Measurements from ENCODE around the gene FSTL5. TPM values are rescaled to one million over a fixed set of nuclear protein-coding genes. Genes with fewer than 3 reads are reported as not detected.

Gene FSTL5
- total RNA-seq, 1 experiment from 2014 or later, result 1.9 TPM

DNA sequence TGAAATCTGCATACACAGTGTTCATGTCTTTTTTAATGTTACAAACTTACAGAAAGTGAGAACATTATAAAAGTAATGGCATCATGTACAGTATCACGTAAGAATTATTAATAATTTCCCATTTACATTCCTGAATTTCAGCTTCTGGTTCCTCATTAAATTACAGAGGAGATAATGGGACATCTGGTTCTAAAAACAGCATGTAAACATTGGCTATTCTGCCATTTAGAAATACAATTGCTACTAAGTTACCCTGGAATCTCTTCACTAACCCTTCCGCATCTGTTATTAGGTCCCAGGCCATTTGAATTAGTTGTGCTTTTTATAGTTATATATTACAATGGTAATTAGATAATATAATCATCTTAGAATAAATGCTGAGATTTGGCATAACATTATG, 505.1 kb downstream of the FSTL5 start:
- no peaks in the 10 kb centered on the region for H3K27me3 Mint-ChIP-seq (ENCODE audit: insufficient read depth, unreplicated experiment)
- no peaks in the 10 kb centered on the region for H3K4me1 Mint-ChIP-seq (ENCODE audit: low read depth, unreplicated experiment)
- H3K9me3 ChIP-seq, result no peaks in the 10 kb centered on the region
- no peaks in the 10 kb centered on the region for H3K36me3 ChIP-seq (ENCODE audit: control insufficient read depth, insufficient read depth, low read length)
- H3K36me3 Mint-ChIP-seq (ENCODE audit: insufficient read depth, unreplicated experiment), result no peaks in the 10 kb centered on the region
- POLR2A ChIA-PET, result no interaction called here
- H3K27ac Mint-ChIP-seq (ENCODE audit: unreplicated experiment), result no peak overlapping the region
- H3K9me3 Mint-ChIP-seq (ENCODE audit: unreplicated experiment), result no peaks in the 10 kb centered on the region
- no peak overlapping the region for H3K4me3 ChIP-seq (ENCODE audit: low read depth, low read length)
- no peaks in the 10 kb centered on the region for H3K27me3 ChIP-seq (replicated peaks; ENCODE audit: control insufficient read depth, insufficient read depth, low read length)
- H3K4me1 ChIP-seq, result no peaks in the 10 kb centered on the region
- BruUV-seq (replicated peaks), result no TSS peak
- DNase-seq, result no peak
- intact Hi-C loops (cut with micrococcal nuclease; ENCODE audit: unreplicated experiment), result no loop called here
- CTCF ChIA-PET, result no interaction called here
- TF ChIP-seq, protein P1, sequence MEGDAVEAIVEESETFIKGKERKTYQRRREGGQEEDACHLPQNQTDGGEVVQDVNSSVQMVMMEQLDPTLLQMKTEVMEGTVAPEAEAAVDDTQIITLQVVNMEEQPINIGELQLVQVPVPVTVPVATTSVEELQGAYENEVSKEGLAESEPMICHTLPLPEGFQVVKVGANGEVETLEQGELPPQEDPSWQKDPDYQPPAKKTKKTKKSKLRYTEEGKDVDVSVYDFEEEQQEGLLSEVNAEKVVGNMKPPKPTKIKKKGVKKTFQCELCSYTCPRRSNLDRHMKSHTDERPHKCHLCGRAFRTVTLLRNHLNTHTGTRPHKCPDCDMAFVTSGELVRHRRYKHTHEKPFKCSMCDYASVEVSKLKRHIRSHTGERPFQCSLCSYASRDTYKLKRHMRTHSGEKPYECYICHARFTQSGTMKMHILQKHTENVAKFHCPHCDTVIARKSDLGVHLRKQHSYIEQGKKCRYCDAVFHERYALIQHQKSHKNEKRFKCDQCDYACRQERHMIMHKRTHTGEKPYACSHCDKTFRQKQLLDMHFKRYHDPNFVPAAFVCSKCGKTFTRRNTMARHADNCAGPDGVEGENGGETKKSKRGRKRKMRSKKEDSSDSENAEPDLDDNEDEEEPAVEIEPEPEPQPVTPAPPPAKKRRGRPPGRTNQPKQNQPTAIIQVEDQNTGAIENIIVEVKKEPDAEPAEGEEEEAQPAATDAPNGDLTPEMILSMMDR (IDR thresholded peaks at IDR 0.05; ENCODE audit: insufficient read depth in 1 of 2, low read depth in 1 of 2, low read length in 1 of 2, severe bottlenecking in 1 of 2, unreplicated experiment in 1 of 2), result no peak
- H3K4me3 Mint-ChIP-seq (ENCODE audit: unreplicated experiment), result no peak overlapping the region

DNA sequence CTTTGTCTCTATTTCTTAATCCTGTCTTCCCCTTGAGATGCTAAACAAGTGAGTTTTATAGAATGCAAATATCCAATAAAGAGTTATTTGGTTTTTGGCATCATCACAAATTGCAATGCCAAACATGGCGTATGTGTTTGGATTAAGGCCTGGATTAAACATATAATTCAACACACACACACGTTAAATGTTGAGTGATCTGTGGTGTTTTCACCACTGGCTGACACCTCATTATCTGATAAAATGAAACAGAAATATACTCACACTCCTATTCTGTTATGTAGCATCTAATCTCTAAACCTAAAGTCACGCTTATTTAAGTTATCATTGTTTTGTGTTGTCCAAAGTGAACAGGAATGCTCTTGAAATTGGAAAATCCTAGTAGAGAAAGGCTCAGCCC, 506.2 kb downstream of the FSTL5 start:
- no peaks in the 10 kb centered on the region for H3K9me3 Mint-ChIP-seq (ENCODE audit: unreplicated experiment)
- no peak overlapping the region for H3K4me3 Mint-ChIP-seq (ENCODE audit: unreplicated experiment)
- TF ChIP-seq, protein P1 (IDR thresholded peaks at IDR 0.05; ENCODE audit: insufficient read depth in 1 of 2, low read depth in 1 of 2, low read length in 1 of 2, severe bottlenecking in 1 of 2, unreplicated experiment in 1 of 2), result no peak
- H3K4me1 ChIP-seq, result no peaks in the 10 kb centered on the region
- no peak overlapping the region for H3K4me3 ChIP-seq (ENCODE audit: low read depth, low read length)
- DNase-seq, result no peak
- no peaks in the 10 kb centered on the region for H3K27me3 Mint-ChIP-seq (ENCODE audit: insufficient read depth, unreplicated experiment)
- no peaks in the 10 kb centered on the region for H3K9me3 ChIP-seq
- H3K36me3 ChIP-seq (ENCODE audit: control insufficient read depth, insufficient read depth, low read length), result no peaks in the 10 kb centered on the region
- H3K4me1 Mint-ChIP-seq (ENCODE audit: low read depth, unreplicated experiment), result no peaks in the 10 kb centered on the region
- H3K36me3 Mint-ChIP-seq (ENCODE audit: insufficient read depth, unreplicated experiment), result no peaks in the 10 kb centered on the region
- H3K27ac Mint-ChIP-seq (ENCODE audit: unreplicated experiment), result no peak overlapping the region
- intact Hi-C loops (cut with micrococcal nuclease; ENCODE audit: unreplicated experiment), result no loop called here
- no peaks in the 10 kb centered on the region for H3K27me3 ChIP-seq (replicated peaks; ENCODE audit: control insufficient read depth, insufficient read depth, low read length)
- POLR2A ChIA-PET, result no interaction called here
- no TSS peak for BruUV-seq (replicated peaks)
- CTCF ChIA-PET, result no interaction called here

DNA sequence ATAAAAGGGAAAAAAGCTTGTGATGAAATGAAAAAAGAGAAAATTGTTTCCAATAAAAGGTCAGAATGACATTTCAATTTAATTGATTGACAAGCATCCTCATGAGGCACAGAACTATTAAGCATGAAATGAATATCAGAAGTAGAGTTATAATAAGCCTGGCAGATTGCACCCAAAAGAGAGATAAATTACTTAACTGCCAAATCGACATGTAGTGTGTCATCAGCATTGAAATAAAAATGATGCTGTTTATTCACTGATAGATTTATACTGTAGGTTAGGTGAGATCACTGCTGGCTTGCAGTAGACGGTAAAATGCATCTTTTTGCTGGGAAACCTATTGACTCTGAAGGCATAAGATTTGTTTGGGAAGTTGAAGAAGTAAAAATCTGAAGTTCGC, 507.2 kb downstream of the FSTL5 start:
- no peak for DNase-seq
- Mint-ChIP-seq H3K9me3 (ENCODE audit: unreplicated experiment) (no peaks in the 10 kb centered on the region), H3K4me1 (ENCODE audit: low read depth, unreplicated experiment) (no peaks in the 10 kb centered on the region), H3K27me3 (ENCODE audit: insufficient read depth, unreplicated experiment) (no peaks in the 10 kb centered on the region), H3K36me3 (ENCODE audit: insufficient read depth, unreplicated experiment) (no peaks in the 10 kb centered on the region), H3K27ac (ENCODE audit: unreplicated experiment) (no peak overlapping the region), H3K4me3 (ENCODE audit: unreplicated experiment) (no peak overlapping the region)
- no peaks in the 10 kb centered on the region for H3K9me3 ChIP-seq
- CTCF ChIA-PET, result no interaction called here
- H3K4me3 ChIP-seq (ENCODE audit: low read depth, low read length), result no peak overlapping the region
- H3K36me3 ChIP-seq (ENCODE audit: control insufficient read depth, insufficient read depth, low read length), result no peaks in the 10 kb centered on the region
- no peaks in the 10 kb centered on the region for H3K4me1 ChIP-seq
- no peaks in the 10 kb centered on the region for H3K27me3 ChIP-seq (replicated peaks; ENCODE audit: control insufficient read depth, insufficient read depth, low read length)
- POLR2A ChIA-PET, result no interaction called here
- intact Hi-C loops (cut with micrococcal nuclease; ENCODE audit: unreplicated experiment), result no loop called here
- TF ChIP-seq, protein P1 (IDR thresholded peaks at IDR 0.05; ENCODE audit: insufficient read depth in 1 of 2, low read depth in 1 of 2, low read length in 1 of 2, severe bottlenecking in 1 of 2, unreplicated experiment in 1 of 2), result no peak
- no TSS peak for BruUV-seq (replicated peaks)
